Uterus (tissue), 2 donors: ENCODE measurements around the gene PSMB9.

ENCODE experiments used
- CTCF ChIP-seq, 4 experiments: fragments of 200-600 bp in 2 of 4; fragments of 450-650 bp in 2 of 4; sonication (generic) in 2 of 4; IDR thresholded peaks; one replicate each; pipeline ENCODE4 v1.5.1; 2016 to 2019; ENCODE audit warnings: antibody characterized with exemption in 4 of 4, mild to moderate bottlenecking in 2 of 4, moderate library complexity in 1 of 4
- POLR2A ChIP-seq, 2 donors: fragments of 450-650 bp; IDR thresholded peaks; one replicate each; pipeline ENCODE4 v1.6.1; 2016; ENCODE audit warnings: antibody characterized with exemption in 2 of 2, mild to moderate bottlenecking in 1 of 2, moderate library complexity in 1 of 2

- no peak for TF ChIP-seq CTCF (IDR thresholded peaks at IDR 0.05)
- no peak for TF ChIP-seq POLR2A (IDR thresholded peaks at IDR 0.05)
Observed at GRCh38 chr6:32832535-32832934, 21.5 kb upstream of the PSMB9 start.
